LoVo (cell line): ENCODE data around the gene P3R3URF.
A peak's percentile ranks its signal among the peaks of the same experiment; 100 is the strongest.

Source experiments
- DNase-seq: peaks from one replicate; pipeline ENCODE4 v3.0.0-alpha.2; 2016; ENCODE audit warnings: low spot score

The P3R3URF gene

GRCh38 chr1:46132529-46133180 lies 43.6 kb downstream of the P3R3URF start, which contains the start of gene PIK3R3:
Gene PIK3R3 (minus strand): TSS chr1:46132629. CDS start chr1:46131952, 677 bp downstream.
- peak; percentile 99 for DNase-seq

GRCh38 chr1:46131712-46132528 lies 44.4 kb downstream of the P3R3URF start:
- DNase-seq: peak; percentile 36

- DNase-seq: no peak
Observed at GRCh38 chr1:46131093-46131492, 45.2 kb downstream of the P3R3URF start.

- DNase-seq: no peak
Observed at GRCh38 chr1:46130606-46131005, 45.7 kb downstream of the P3R3URF start.

GRCh38 chr1:46130121-46130520 lies 46.2 kb downstream of the P3R3URF start:
- no peak for DNase-seq

- DNase-seq: peak; percentile 29
Observed at GRCh38 chr1:46128344-46128743, 47.9 kb downstream of the P3R3URF start.
